SH-SY5Y (cell line): ENCODE measurements around the gene SMYD3.

ENCODE experiments used
- GATA2 ChIP-seq: IDR thresholded peaks from 2 replicates; pipeline ENCODE4 v1.6.1; 2011; ENCODE audit warnings: mild to moderate bottlenecking, low read depth, low read length
- GATA3 ChIP-seq: IDR thresholded peaks from 2 replicates; pipeline ENCODE4 v1.6.1; 2011; ENCODE audit warnings: low read depth, mild to moderate bottlenecking, low read length, moderate library complexity

Gene SMYD3

GRCh38 chr1:246425139-246425794 is 81.8 kb downstream of the SMYD3 start:
- TF ChIP-seq GATA2: no peak
- no peak for TF ChIP-seq GATA3

GRCh38 chr1:246420300-246420699 is 86.8 kb downstream of the SMYD3 start:
- no peak for TF ChIP-seq GATA3
- TF ChIP-seq GATA2: no peak

- TF ChIP-seq GATA2 (no peak), GATA3 (no peak)
Measured at GRCh38 chr1:246418565-246419312, 88.3 kb downstream of the SMYD3 start.

GRCh38 chr1:246417813-246418564 is 89.1 kb downstream of the SMYD3 start:
- TF ChIP-seq GATA3 (no peak), GATA2 (no peak)

GRCh38 chr1:246417152-246417812 is 89.8 kb downstream of the SMYD3 start:
- TF ChIP-seq GATA2 (no peak), GATA3 (no peak)

GRCh38 chr1:246416261-246416660 is 90.8 kb downstream of the SMYD3 start:
- TF ChIP-seq GATA2 (no peak), GATA3 (no peak)

- TF ChIP-seq GATA3 (no peak), GATA2 (no peak)
Measured at GRCh38 chr1:246415028-246415427, 92.1 kb downstream of the SMYD3 start.

- TF ChIP-seq GATA3 (no peak), GATA2 (no peak)
Measured at GRCh38 chr1:246413430-246413829, 93.6 kb downstream of the SMYD3 start.

GRCh38 chr1:246404078-246404477 is 103.0 kb downstream of the SMYD3 start:
- TF ChIP-seq GATA3 (no peak), GATA2 (no peak)

- TF ChIP-seq GATA2 (no peak), GATA3 (no peak)
Measured at GRCh38 chr1:246398126-246398813, 108.8 kb downstream of the SMYD3 start.

GRCh38 chr1:246397046-246397445 is 110.0 kb downstream of the SMYD3 start:
- no peak for TF ChIP-seq GATA3
- TF ChIP-seq GATA2: no peak

GRCh38 chr1:246396322-246396721 is 110.8 kb downstream of the SMYD3 start:
- TF ChIP-seq GATA3: no peak
- TF ChIP-seq GATA2: no peak

GRCh38 chr1:246394121-246394520 is 113.0 kb downstream of the SMYD3 start:
- no peak for TF ChIP-seq GATA2
- no peak for TF ChIP-seq GATA3
